ENCODE measurements around the gene MRI1. TPM values are rescaled to one million over a fixed set of nuclear protein-coding genes. Genes with fewer than 3 reads are reported as not detected.

Gene MRI1
- total and polyA plus RNA-seq, 10 of the 15 experiments (the other 5 are each of a cell fraction or from before 2014, with no cell fraction given), result 5.4 to 50.3 (median 28.3) TPM

DNA sequence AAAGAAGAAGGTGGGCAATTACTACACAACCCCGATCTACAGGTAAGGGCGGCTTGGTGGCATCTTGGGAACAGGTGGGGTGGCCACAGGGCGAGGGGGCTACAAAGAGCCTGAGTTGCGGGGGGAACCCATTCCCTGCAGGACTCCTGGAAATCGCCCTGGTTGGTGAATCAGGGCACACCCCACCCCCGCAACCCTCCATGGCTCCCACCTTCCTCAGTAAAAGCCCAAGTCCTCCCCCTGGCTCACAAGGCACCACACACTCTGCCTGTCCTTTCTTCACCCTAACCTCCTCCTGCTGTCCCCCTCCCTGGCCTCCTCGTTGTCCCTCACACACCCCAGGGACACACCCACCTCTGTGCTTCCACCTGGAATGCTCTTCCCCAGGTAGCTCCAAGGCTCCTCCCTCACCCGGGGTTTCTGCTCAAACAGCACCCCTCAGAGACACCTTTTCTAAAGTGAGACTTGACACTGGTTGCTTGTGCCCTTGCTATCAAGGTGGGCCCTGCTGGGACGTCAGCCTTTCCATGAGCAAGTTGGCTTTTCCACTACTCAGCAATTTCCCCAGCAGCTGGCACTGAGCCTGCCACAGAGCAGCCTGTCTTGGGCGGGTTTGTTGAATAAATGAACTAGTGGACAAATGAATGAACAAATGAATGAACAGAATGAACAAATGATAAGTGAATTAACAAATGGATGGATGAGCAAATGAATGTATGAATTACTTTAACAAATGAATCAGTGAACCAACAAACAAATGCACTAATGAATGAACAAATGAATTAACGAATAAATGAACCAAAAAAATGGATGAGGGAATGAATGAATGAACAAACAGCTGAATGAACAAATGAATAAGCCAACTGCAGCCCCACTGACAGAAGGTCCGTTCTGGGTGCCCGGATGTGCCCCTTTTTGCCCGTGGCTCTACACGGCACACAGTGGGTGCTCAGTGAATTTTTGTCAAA is 6.2 kb upstream of the MRI1 start:
- WGBS (ENCODE audit: insufficient coverage, insufficient replicate concordance, low lambda C conversion rate, missing lambda C conversion rate), result 87% methylated on average over 15 of the region's 15 CpGs
- ChIA-PET CTCF (interaction anchor here (0.6 kb wide), 1 partner anchor 312 kb away, joined by 3 read pairs; no protein-coding TSS in a partner anchor), POLR2A (no interaction called here), RAD21 (ENCODE audit: unreplicated experiment) (no interaction called here), SMC1A (ENCODE audit: uncharacterized antibody, unreplicated experiment) (no interaction called here)
- no peaks in the 10 kb centered on the region for H4K20me1 ChIP-seq (ENCODE audit: control insufficient read depth, insufficient read depth)
- no peak for DNase-seq (ENCODE audit: low read depth, low spot score)
- ATAC-seq, result no peak
- no TSS peak for BruUV-seq (replicated peaks)
- no peak overlapping the region for H3K27ac ChIP-seq (ENCODE audit: control insufficient read depth, insufficient read depth)
- no peaks in the 10 kb centered on the region for H3K27me3 ChIP-seq (replicated peaks in 1 of 2; ENCODE audit: control insufficient read depth in 2 of 2, insufficient read depth in 2 of 2, low read length in 1 of 2)
- no peaks in the 10 kb centered on the region for H3K79me2 ChIP-seq (ENCODE audit: control insufficient read depth, insufficient read depth, low read length)
- peaks cover 12 to 21% of the 10 kb centered on the region in 2 experiments for H3K36me3 ChIP-seq (ENCODE audit: control insufficient read depth in 2 of 2, insufficient read depth in 2 of 2, low read length in 1 of 2)
- no peaks in the 10 kb centered on the region for H3K9me3 ChIP-seq (replicated peaks; ENCODE audit: control insufficient read depth, insufficient read depth, low read length)
- TF ChIP-seq ZNF274 (IDR thresholded peaks at IDR 0.05; ENCODE audit: insufficient read depth, insufficient read length) (no peak), ZNF24 (IDR thresholded peaks at IDR 0.05) (peak; percentile 96), EGR1 (IDR thresholded peaks at IDR 0.05; ENCODE audit: borderline replicate concordance in 1 of 2, low read depth in 2 of 2, low read length in 2 of 2) (no peak)
- H2AFZ ChIP-seq (ENCODE audit: control insufficient read depth, low read depth, low read length), result no peak overlapping the region
- H3K4me2 ChIP-seq (ENCODE audit: control insufficient read depth, insufficient read depth), result no peak overlapping the region
- in situ Hi-C loops (cut with MboI), result no loop called here
- H3K9ac ChIP-seq (ENCODE audit: control insufficient read depth, insufficient read depth, low read length), result no peak overlapping the region
- intact Hi-C loops (cut with micrococcal nuclease; ENCODE audit: unreplicated experiment), result no loop called here
- no peak overlapping the region for H3K4me3 ChIP-seq
- FAIRE-seq, result no peak
- no peaks in the 10 kb centered on the region for H3K4me1 ChIP-seq (ENCODE audit: control insufficient read depth, insufficient read depth, low read length)

DNA sequence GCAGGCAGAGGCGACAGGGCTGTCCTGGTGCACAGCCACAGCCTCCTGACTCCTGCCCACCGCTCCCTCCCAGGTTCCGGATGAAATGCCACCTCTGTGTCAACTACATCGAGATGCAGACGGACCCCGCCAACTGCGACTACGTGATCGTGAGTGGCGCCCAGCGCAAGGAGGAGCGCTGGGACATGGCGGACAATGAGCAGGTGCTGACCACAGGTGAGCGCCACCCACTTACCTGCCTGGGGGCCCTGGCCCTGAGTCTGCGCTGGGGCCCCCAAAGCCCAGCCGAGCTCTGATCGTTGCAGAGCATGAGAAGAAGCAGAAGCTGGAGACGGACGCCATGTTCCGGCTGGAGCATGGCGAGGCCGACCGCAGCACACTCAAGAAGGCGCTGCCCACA is 5.5 kb upstream of the MRI1 start:
- Histone ChIP-seq H3K27ac (ENCODE audit: control insufficient read depth, insufficient read depth) (no peak overlapping the region), H3K9ac (ENCODE audit: control insufficient read depth, insufficient read depth, low read length) (no peak overlapping the region), H2AFZ (ENCODE audit: control insufficient read depth, low read depth, low read length) (no peak overlapping the region), H3K27me3 (replicated peaks in 1 of 2; ENCODE audit: control insufficient read depth in 2 of 2, insufficient read depth in 2 of 2, low read length in 1 of 2) (no peaks in the 10 kb centered on the region), H3K79me2 (ENCODE audit: control insufficient read depth, insufficient read depth, low read length) (peaks cover under 1% of the 10 kb centered on the region; the same call in 1 of the 2 replicates), H3K4me2 (ENCODE audit: control insufficient read depth, insufficient read depth) (no peak overlapping the region), H3K9me3 (replicated peaks; ENCODE audit: control insufficient read depth, insufficient read depth, low read length) (no peaks in the 10 kb centered on the region), H3K4me1 (ENCODE audit: control insufficient read depth, insufficient read depth, low read length) (no peaks in the 10 kb centered on the region), H3K4me3 (no peak overlapping the region), H3K36me3 (ENCODE audit: control insufficient read depth in 2 of 2, insufficient read depth in 2 of 2, low read length in 1 of 2) (peaks cover 12 to 21% of the 10 kb centered on the region in 2 experiments), H4K20me1 (ENCODE audit: control insufficient read depth, insufficient read depth) (no peaks in the 10 kb centered on the region)
- CTCF ChIA-PET, result no interaction called here
- BruUV-seq (replicated peaks), result no TSS peak
- RAD21 ChIA-PET (ENCODE audit: unreplicated experiment), result no interaction called here
- ATAC-seq, result no peak
- SMC1A ChIA-PET (ENCODE audit: uncharacterized antibody, unreplicated experiment), result no interaction called here
- FAIRE-seq, result no peak
- WGBS (ENCODE audit: insufficient coverage, insufficient replicate concordance, low lambda C conversion rate, missing lambda C conversion rate), result over 99% methylated on average over 24 of the region's 24 CpGs
- in situ Hi-C loops (cut with MboI), result no loop called here
- DNase-seq (ENCODE audit: low read depth, low spot score), result no peak
- intact Hi-C loops (cut with micrococcal nuclease; ENCODE audit: unreplicated experiment), result no loop called here
- POLR2A ChIA-PET, result no interaction called here
- no peak for TF ChIP-seq CHD2 (IDR thresholded peaks at IDR 0.05; ENCODE audit: borderline replicate concordance, low read depth, low read length)
- TF ChIP-seq, protein P1, sequence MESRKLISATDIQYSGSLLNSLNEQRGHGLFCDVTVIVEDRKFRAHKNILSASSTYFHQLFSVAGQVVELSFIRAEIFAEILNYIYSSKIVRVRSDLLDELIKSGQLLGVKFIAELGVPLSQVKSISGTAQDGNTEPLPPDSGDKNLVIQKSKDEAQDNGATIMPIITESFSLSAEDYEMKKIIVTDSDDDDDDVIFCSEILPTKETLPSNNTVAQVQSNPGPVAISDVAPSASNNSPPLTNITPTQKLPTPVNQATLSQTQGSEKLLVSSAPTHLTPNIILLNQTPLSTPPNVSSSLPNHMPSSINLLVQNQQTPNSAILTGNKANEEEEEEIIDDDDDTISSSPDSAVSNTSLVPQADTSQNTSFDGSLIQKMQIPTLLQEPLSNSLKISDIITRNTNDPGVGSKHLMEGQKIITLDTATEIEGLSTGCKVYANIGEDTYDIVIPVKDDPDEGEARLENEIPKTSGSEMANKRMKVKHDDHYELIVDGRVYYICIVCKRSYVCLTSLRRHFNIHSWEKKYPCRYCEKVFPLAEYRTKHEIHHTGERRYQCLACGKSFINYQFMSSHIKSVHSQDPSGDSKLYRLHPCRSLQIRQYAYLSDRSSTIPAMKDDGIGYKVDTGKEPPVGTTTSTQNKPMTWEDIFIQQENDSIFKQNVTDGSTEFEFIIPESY (IDR thresholded peaks at IDR 0.05), result no peak
- no peak for TF ChIP-seq HDAC2 (IDR thresholded peaks at IDR 0.05)
- TF ChIP-seq, protein P2, sequence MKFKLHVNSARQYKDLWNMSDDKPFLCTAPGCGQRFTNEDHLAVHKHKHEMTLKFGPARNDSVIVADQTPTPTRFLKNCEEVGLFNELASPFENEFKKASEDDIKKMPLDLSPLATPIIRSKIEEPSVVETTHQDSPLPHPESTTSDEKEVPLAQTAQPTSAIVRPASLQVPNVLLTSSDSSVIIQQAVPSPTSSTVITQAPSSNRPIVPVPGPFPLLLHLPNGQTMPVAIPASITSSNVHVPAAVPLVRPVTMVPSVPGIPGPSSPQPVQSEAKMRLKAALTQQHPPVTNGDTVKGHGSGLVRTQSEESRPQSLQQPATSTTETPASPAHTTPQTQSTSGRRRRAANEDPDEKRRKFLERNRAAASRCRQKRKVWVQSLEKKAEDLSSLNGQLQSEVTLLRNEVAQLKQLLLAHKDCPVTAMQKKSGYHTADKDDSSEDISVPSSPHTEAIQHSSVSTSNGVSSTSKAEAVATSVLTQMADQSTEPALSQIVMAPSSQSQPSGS (IDR thresholded peaks at IDR 0.05; ENCODE audit: low read length), result no peak
- TF ChIP-seq, protein P3, sequence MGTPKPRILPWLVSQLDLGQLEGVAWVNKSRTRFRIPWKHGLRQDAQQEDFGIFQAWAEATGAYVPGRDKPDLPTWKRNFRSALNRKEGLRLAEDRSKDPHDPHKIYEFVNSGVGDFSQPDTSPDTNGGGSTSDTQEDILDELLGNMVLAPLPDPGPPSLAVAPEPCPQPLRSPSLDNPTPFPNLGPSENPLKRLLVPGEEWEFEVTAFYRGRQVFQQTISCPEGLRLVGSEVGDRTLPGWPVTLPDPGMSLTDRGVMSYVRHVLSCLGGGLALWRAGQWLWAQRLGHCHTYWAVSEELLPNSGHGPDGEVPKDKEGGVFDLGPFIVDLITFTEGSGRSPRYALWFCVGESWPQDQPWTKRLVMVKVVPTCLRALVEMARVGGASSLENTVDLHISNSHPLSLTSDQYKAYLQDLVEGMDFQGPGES (IDR thresholded peaks at IDR 0.05), result no peak
- no peak for TF ChIP-seq RAD51 (IDR thresholded peaks at IDR 0.05)
